Keratinocyte (primary cell): Measurements from ENCODE around the gene RPP25L.
A peak's percentile ranks its signal among the peaks of the same experiment; 100 is the strongest.

ENCODE experiments used
- EZH2 ChIP-seq: IDR thresholded peaks from one replicate; pipeline ENCODE4 v1.6.1; 2012; ENCODE audit warnings: inconsistent platforms, mild to moderate bottlenecking, low read length, moderate library complexity
- TF ChIP-seq, protein P1 (sequence below), 3 experiments: IDR thresholded peaks in 1 of 3; conservative IDR thresholded peaks in 1 of 3; optimal IDR thresholded peaks in 1 of 3; 2 replicates in 2 of 3; 3 replicates in 1 of 3; pipeline versions ENCODE3 to v1.5.1; 2011; ENCODE audit warnings: low read length in 3 of 3, mild to moderate bottlenecking in 3 of 3, moderate library complexity in 2 of 3, control low read depth in 1 of 3, inconsistent platforms in 1 of 3; ENCODE audit not compliant: insufficient read depth in 2 of 3; ENCODE audit errors: extremely low read depth in 1 of 3

DNA sequence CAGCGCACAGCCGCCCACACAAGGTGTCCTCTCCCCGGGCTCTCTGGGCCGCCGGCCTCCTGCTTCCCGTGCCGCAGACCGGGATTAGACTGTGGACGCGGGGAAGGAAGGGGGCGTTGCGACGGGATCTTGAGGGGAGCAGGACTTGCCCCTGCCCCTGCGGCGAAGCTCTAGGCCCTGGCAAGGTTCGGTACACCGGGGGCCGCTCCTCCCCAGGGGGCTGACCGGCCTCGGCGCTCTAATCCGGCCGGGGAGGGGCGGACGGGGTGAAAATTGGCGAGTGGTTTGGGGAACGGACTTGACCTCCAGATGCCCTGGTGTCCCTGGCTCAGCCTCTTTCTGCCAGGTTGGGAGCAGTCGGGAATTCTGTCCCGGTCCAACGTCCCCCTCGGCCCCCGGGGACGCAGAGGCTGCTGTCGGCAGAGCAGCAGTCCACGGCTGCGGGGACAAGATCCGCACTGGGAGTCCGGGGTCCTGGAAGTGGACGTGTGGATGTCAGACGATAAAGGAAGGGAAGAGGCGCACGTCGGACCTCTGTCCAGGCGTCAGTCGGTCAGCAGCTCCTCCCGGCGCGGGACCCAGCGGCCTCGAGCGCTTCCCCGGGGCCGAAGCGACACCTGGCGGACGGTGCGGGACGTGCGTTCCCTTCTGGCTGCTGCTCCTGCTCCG is 20.5 kb downstream of the RPP25L start:
- TF ChIP-seq, protein P1, sequence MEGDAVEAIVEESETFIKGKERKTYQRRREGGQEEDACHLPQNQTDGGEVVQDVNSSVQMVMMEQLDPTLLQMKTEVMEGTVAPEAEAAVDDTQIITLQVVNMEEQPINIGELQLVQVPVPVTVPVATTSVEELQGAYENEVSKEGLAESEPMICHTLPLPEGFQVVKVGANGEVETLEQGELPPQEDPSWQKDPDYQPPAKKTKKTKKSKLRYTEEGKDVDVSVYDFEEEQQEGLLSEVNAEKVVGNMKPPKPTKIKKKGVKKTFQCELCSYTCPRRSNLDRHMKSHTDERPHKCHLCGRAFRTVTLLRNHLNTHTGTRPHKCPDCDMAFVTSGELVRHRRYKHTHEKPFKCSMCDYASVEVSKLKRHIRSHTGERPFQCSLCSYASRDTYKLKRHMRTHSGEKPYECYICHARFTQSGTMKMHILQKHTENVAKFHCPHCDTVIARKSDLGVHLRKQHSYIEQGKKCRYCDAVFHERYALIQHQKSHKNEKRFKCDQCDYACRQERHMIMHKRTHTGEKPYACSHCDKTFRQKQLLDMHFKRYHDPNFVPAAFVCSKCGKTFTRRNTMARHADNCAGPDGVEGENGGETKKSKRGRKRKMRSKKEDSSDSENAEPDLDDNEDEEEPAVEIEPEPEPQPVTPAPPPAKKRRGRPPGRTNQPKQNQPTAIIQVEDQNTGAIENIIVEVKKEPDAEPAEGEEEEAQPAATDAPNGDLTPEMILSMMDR (optimal IDR thresholded peaks at IDR 0.05 in 1 of 3, IDR thresholded peaks at IDR 0.05 in 1 of 3, conservative IDR thresholded peaks at IDR 0.05 in 1 of 3; ENCODE audit: extremely low read depth in 1 of 3, insufficient read depth in 2 of 3, low read length in 3 of 3), result peak; percentile 73 to 99 (median 98)
- TF ChIP-seq EZH2, result peak; percentile 55
